ENCODE measurements around the gene CRMP1.

- TF ChIP-seq CTCF (conservative IDR thresholded peaks at IDR 0.05; ENCODE audit: low read depth, low read length) = no peak
- TF ChIP-seq EZH2 (IDR thresholded peaks at IDR 0.05; ENCODE audit: low read length, unreplicated experiment) = no peak
- TF ChIP-seq EZH2phosphoT487 (IDR thresholded peaks at IDR 0.05; ENCODE audit: borderline replicate concordance, low read length) = no peak
Observed at GRCh38 chr4:5814421-5814820, 78.5 kb downstream of the CRMP1 start.

Data from PC-3 (cell line).